Panc1 (cell line): ENCODE results near the gene KRT38.

Experiments
- CTCF ChIP-seq: fragments of 450-650 bp; IDR thresholded peaks from 2 replicates; pipeline ENCODE4 v1.5.1; 2017; ENCODE audit warnings: mild to moderate bottlenecking
- POLR2AphosphoS5 ChIP-seq: IDR thresholded peaks from 2 replicates; pipeline ENCODE4 v1.6.1; 2012; ENCODE audit warnings: mild to moderate bottlenecking, low read depth, low read length, moderate library complexity
- REST ChIP-seq, 2 experiments: IDR thresholded peaks; 2 replicates each; pipeline ENCODE4 v1.6.1; 2011 to 2012; ENCODE audit warnings: low read depth in 2 of 2, control low read depth in 1 of 2, low read length in 1 of 2, mild to moderate bottlenecking in 1 of 2, moderate library complexity in 1 of 2; ENCODE audit not compliant: insufficient read depth in 1 of 2
- SIN3A ChIP-seq: IDR thresholded peaks from 2 replicates; pipeline ENCODE4 v1.6.1; 2012; ENCODE audit warnings: low read depth, mild to moderate bottlenecking, low read length, moderate library complexity, borderline replicate concordance; ENCODE audit not compliant: insufficient read depth

- TF ChIP-seq CTCF (no peak), POLR2AphosphoS5 (no peak), REST (IDR thresholded peaks at IDR 0.05; ENCODE audit: insufficient read depth in 1 of 2, low read depth in 2 of 2, low read length in 1 of 2) (no peak), SIN3A (no peak)
These were observed 11.5 kb upstream of the KRT38 start for GRCh38 chr17:41452281-41452680.
